Measurements from ENCODE around the gene SDF4. TPM values are rescaled to one million over a fixed set of nuclear protein-coding genes. Genes with fewer than 3 reads are reported as not detected.

SDF4 gene
- total and polyA plus RNA-seq, 2 of the 4 experiments (the other 2 are of a cell fraction) = 57.0 to 250 TPM

GRCh38 chr1:1264868-1265272 lies 33.1 kb upstream of the SDF4 start (continued):
- TF ChIP-seq FOS (IDR thresholded peaks at IDR 0.05; ENCODE audit: low read depth, low read length) = peak; percentile 98

GRCh38 chr1:1264026-1264425 lies 32.2 kb upstream of the SDF4 start:
- peak overlapping the region; percentile 97 for H2AK5ac ChIP-seq (ENCODE audit: low read depth, low read length)
- no peak for TF ChIP-seq FOS (IDR thresholded peaks at IDR 0.05; ENCODE audit: low read depth, low read length)
- no peak; the same call in 1 of the 2 replicates for TF ChIP-seq POLR2A (IDR thresholded peaks at IDR 0.05; ENCODE audit: low read depth, low read length)
- no peak for TF ChIP-seq MAZ (IDR thresholded peaks at IDR 0.05; ENCODE audit: borderline replicate concordance, low read depth, low read length)
- no peak for TF ChIP-seq RAD21 (IDR thresholded peaks at IDR 0.05; ENCODE audit: low read length)
- no peak for TF ChIP-seq ELK1 (IDR thresholded peaks at IDR 0.05; ENCODE audit: borderline replicate concordance, low read depth, low read length)
- TF ChIP-seq CTCF (conservative IDR thresholded peaks at IDR 0.05; ENCODE audit: low read depth, low read length) = no peak
- no peak for TF ChIP-seq SMC3 (IDR thresholded peaks at IDR 0.05; ENCODE audit: low read depth, low read length)
- TF ChIP-seq NFE2L2 (IDR thresholded peaks at IDR 0.05; ENCODE audit: low read depth, low read length) = no peak
- no peak for TF ChIP-seq CEBPB (IDR thresholded peaks at IDR 0.05; ENCODE audit: low read depth, low read length)
- TF ChIP-seq MAFK (IDR thresholded peaks at IDR 0.05; ENCODE audit: low read depth, low read length) = no peak
- TF ChIP-seq USF2 (IDR thresholded peaks at IDR 0.05; ENCODE audit: low read depth, low read length) = no peak
- TF ChIP-seq CHD1 (IDR thresholded peaks at IDR 0.05; ENCODE audit: low read depth, low read length) = no peak
- TF ChIP-seq MXI1 (IDR thresholded peaks at IDR 0.05; ENCODE audit: borderline replicate concordance, low read depth, low read length) = no peak
- no peak for TF ChIP-seq RFX5 (IDR thresholded peaks at IDR 0.05; ENCODE audit: low read depth, low read length)

More at GRCh38 chr1:1264026-1264425, 32.2 kb upstream of the SDF4 start:
- Histone ChIP-seq H3K36me3 (ENCODE audit: control insufficient read depth, insufficient read depth, low read length) (peaks cover 58% of the 10 kb centered on the region), H3K18ac (ENCODE audit: low read depth, low read length) (peak overlapping the region; percentile 83), H2AFZ (replicated peaks; ENCODE audit: low read length, poor library complexity) (no peak overlapping the region), H2BK20ac (ENCODE audit: low read depth, low read length) (peak overlapping the region; percentile 63), H2BK15ac (ENCODE audit: low read depth, low read length) (peak overlapping the region; percentile 16), H2AK9ac (replicated peaks; ENCODE audit: low read depth, low read length, poor library complexity) (peak overlapping the region; percentile 91), H3K9ac (ENCODE audit: low read depth, low read length) (peak overlapping the region; percentile 16), H3K9me3 (ENCODE audit: control insufficient read depth, insufficient read depth, low read length) (no peaks in the 10 kb centered on the region), H3K4ac (ENCODE audit: low read depth, low read length) (peak overlapping the region; percentile 97), H3K4me2 (ENCODE audit: low read depth, low read length) (peak overlapping the region; percentile 20), H3K4me3 (ENCODE audit: insufficient read depth, low read depth, low read length) (no peak overlapping the region), H4K91ac (ENCODE audit: insufficient read depth, low read depth, low read length) (peak overlapping the region; percentile 85), H4K5ac (ENCODE audit: low read depth, low read length) (peak overlapping the region; percentile 55), H3K27me3 (ENCODE audit: control insufficient read depth, insufficient read depth, low read length) (no peaks in the 10 kb centered on the region), H4K20me1 (ENCODE audit: insufficient read depth, low read length) (peaks cover 5% of the 10 kb centered on the region), H3K23ac (ENCODE audit: low read depth, low read length) (peak overlapping the region; percentile 52), H3K56ac (ENCODE audit: extremely low read depth, insufficient read depth, low read length) (peak overlapping the region; percentile 54; the same call in 1 of the 2 replicates), H4K8ac (ENCODE audit: low read depth in 2 of 2, low read length in 2 of 2) (peak overlapping the region; percentile 43 to 97), H2BK5ac (ENCODE audit: low read depth, low read length, poor library complexity, severe bottlenecking) (peak overlapping the region; percentile 100), H3K27ac (ENCODE audit: insufficient read depth, low read length) (peak overlapping the region; percentile 98), H3K79me1 (ENCODE audit: low read depth in 1 of 2, low read length in 2 of 2) (peaks cover 26 to 63% of the 10 kb centered on the region in 2 experiments), H3K14ac (replicated peaks; ENCODE audit: low read depth, low read length) (peak overlapping the region; percentile 35), H3K4me1 (ENCODE audit: control insufficient read depth, insufficient read depth, low read length) (peaks cover 34% of the 10 kb centered on the region), H3K9me1 (ENCODE audit: insufficient read depth, low read length) (peaks cover 26% of the 10 kb centered on the region), H2BK120ac (ENCODE audit: low read depth, low read length) (peak overlapping the region; percentile 99)
- intact Hi-C loops (cut with micrococcal nuclease) = no loop called here
- ChIA-PET POLR2A (ENCODE audit: unreplicated experiment) (interaction anchor here (0.9 kb wide), 1 partner anchor 9 kb away, joined by 5 read pairs; the partner anchor contains the start of gene UBE2J2), CTCF (interaction anchor here (0.9 to 1.4 kb wide), 3 partner anchors 14 to 142 kb away, joined by 3 to 6 read pairs (median 4); no protein-coding TSS in a partner anchor)
- dilution Hi-C loops (cut with HindIII; ENCODE audit: low sequenced_read_pairs, unreplicated experiment) = no loop called here
- BruUV-seq (replicated peaks) = no TSS peak
- DNase-seq = peak; percentile 61
- WGBS, 2 experiments (ENCODE audit: extremely low coverage in 2 of 2, insufficient read length in 1 of 2) = 75% methylated on average over 2 of the region's 9 CpGs; no CpG with 5 or more reads in 1 of the 2 experiments
- ATAC-seq (ENCODE audit: low read depth) = peak; percentile 3; the same call in 1 of the 2 replicates
- in situ Hi-C loops (cut with MboI; ENCODE audit: low sequenced_read_pairs) = no loop called here

Measured in IMR-90 (cell line).